K562 (cell line): ENCODE results near the gene ASIC3. TPM values are rescaled to one million over a fixed set of nuclear protein-coding genes. Genes with fewer than 3 reads are reported as not detected.

Experiments
- CC2D1A ChIP-seq: fragments of 450-650 bp; IDR thresholded peaks from 2 replicates; pipeline ENCODE4 v1.6.1; 2017; ENCODE audit warnings: mild to moderate bottlenecking
- CTBP1 ChIP-seq: fragments of 450-650 bp; IDR thresholded peaks from 2 replicates; pipeline ENCODE4 v1.6.1; 2016; ENCODE audit warnings: borderline replicate concordance
- HDAC1 ChIP-seq, 2 experiments: fragments of 450-650 bp; IDR thresholded peaks; 2 replicates each; pipeline ENCODE4 v1.6.1; 2016 to 2017; ENCODE audit warnings: inconsistent platforms in 1 of 2, mild to moderate bottlenecking in 1 of 2, moderate library complexity in 1 of 2
- MAZ ChIP-seq, 2 experiments: fragments of 450-650 bp in 1 of 2; sonication (generic) in 1 of 2; formaldehyde crosslinking; IDR thresholded peaks in 1 of 2; conservative IDR thresholded peaks in 1 of 2; 2 replicates each; pipeline versions ENCODE4 v1.4.0 to v1.5.0; 2020; ENCODE audit warnings: mild to moderate bottlenecking in 1 of 2, missing genetic modification reagents in 1 of 2
- MECOM ChIP-seq: fragments of 250-450 bp; sonication (Bioruptor Pico); IDR thresholded peaks from 2 replicates; pipeline ENCODE4 v1.8.0; 2022; ENCODE audit warnings: inconsistent platforms
- MYBL2 ChIP-seq, 2 experiments: fragments of 450-650 bp in 1 of 2; sonication (generic) in 1 of 2; formaldehyde crosslinking in 1 of 2; IDR thresholded peaks; 2 replicates each; pipeline versions ENCODE4 v1.6.1 to v1.8.1; 2017 to 2022; ENCODE audit warnings: borderline replicate concordance in 1 of 2, inconsistent platforms in 1 of 2, low read depth in 1 of 2, mild to moderate bottlenecking in 1 of 2, missing genetic modification reagents in 1 of 2, moderate library complexity in 1 of 2
- NBN ChIP-seq: fragments of 450-650 bp; IDR thresholded peaks from 2 replicates; pipeline ENCODE4 v1.6.1; 2016; ENCODE audit warnings: low read depth, mild to moderate bottlenecking
- RBM39 ChIP-seq: fragments of 200-400 bp; formaldehyde crosslinking; optimal IDR thresholded peaks from 2 replicates; pipeline ENCODE3; 2018; ENCODE audit warnings: low read depth, low read length
- TGIF2 ChIP-seq: sonication (generic); formaldehyde crosslinking; IDR thresholded peaks from 2 replicates; pipeline ENCODE4 v1.8.1; 2022; ENCODE audit warnings: mild to moderate bottlenecking, missing genetic modification reagents, moderate library complexity
- U2AF1 ChIP-seq: fragments of 200-400 bp; formaldehyde crosslinking; optimal IDR thresholded peaks from 2 replicates; pipeline ENCODE3; 2017; ENCODE audit warnings: mild to moderate bottlenecking, low read depth, low read length, moderate library complexity
- ZBED1 ChIP-seq: IDR thresholded peaks from 2 replicates; pipeline ENCODE4 v1.6.1; 2014
- ZBTB2 ChIP-seq: fragments of 450-650 bp; IDR thresholded peaks from 2 replicates; pipeline ENCODE4 v1.6.1; 2016; ENCODE audit warnings: antibody characterized with exemption
- ZNF347 ChIP-seq: fragments of 450-650 bp; formaldehyde crosslinking; IDR thresholded peaks from 2 replicates; pipeline ENCODE4 v1.4.0; 2020; ENCODE audit warnings: low read depth, mild to moderate bottlenecking, moderate library complexity
- polyA plus RNA-seq, 8 experiments: library from polyadenylated mRNA; depleted of rRNA in 4 of 8; stranded (reverse) in 5 of 8; unstranded in 3 of 8; fragments of >200 nt; fragmentation: Nextera tagmentation in 2 of 8; fragmentation: Illumina TruSeq in 1 of 8; extraction: Ambion mirVana in 2 of 8; extraction: Trizol in 1 of 8; gene quantifications; 2 replicates each; pipeline versions ENCODE4 v1.2.1 to v1.2.3, GENCODE V29; 2011 to 2014; ENCODE audit warnings: inconsistent platforms in 1 of 8, missing spikeins in 1 of 8
- total RNA-seq, 7 experiments: library from RNA; depleted of rRNA in 6 of 7; stranded (reverse); fragments of >200 nt in 6 of 7; fragmentation: Illumina TruSeq in 2 of 7; extraction: Trizol in 2 of 7; gene quantifications; 2 replicates each; pipeline versions ENCODE4 v1.2.1 to v1.2.3, GENCODE V29; 2011 to 2021; ENCODE audit warnings: low replicate concordance in 1 of 7
- TF ChIP-seq, protein P1 (sequence below): sonication (generic); formaldehyde crosslinking; IDR thresholded peaks from 2 replicates; pipeline ENCODE4 v1.8.0; 2023; ENCODE audit warnings: missing genetic modification reagents, mild to moderate bottlenecking, borderline replicate concordance
- TF ChIP-seq, protein P2 (sequence below): fragments of 250-450 bp; sonication (Bioruptor Pico); IDR thresholded peaks from 2 replicates; pipeline ENCODE4 v1.4.0; 2020; ENCODE audit warnings: borderline replicate concordance
- TF ChIP-seq, protein P3 (sequence below): sonication (generic); formaldehyde crosslinking; IDR thresholded peaks from 2 replicates; pipeline ENCODE4 v1.8.0; 2022; ENCODE audit warnings: mild to moderate bottlenecking, missing genetic modification reagents, borderline replicate concordance

Gene ASIC3
- total and polyA plus RNA-seq, 9 of the 15 experiments (the other 6 are each of a cell fraction or from before 2014, with no cell fraction given), result 0.11 to 5.0 (median 0.87) TPM

DNA sequence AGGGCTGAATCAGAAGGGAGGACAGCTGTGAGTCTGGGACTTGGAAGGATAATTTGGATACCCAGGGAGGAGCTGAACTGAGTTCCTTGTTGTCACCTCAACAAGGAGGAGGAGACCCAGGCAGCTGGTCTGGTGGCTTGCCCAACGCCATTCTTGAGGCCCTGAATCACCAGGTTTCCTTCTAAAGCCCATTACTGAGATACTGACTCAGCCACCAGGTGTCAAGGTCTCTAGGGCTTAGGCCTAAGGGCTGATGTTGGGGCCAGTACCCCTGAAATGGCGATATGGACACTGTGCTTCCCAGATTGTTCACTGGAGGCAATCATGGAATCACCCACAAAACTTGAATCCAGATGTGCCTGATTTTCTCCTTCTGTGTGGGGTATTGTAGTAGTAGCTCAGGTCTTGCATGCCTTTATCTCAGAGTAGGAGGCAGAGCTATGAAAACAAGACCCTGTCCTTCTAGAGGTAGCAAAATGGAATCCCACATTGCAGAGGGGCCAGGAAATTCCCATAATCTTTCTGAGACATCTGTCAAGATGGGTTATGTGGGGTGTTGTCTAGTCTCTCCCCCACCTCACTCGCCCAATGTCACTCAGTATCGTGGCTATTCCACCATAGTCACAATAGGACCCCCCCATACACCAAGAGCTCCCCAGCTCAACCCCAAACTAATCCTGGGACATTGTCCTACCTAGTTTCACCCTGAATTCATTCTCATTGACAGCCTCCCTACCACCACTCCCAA lies 22.2 kb upstream of the ASIC3 start (continued):
- TF ChIP-seq, protein P1, sequence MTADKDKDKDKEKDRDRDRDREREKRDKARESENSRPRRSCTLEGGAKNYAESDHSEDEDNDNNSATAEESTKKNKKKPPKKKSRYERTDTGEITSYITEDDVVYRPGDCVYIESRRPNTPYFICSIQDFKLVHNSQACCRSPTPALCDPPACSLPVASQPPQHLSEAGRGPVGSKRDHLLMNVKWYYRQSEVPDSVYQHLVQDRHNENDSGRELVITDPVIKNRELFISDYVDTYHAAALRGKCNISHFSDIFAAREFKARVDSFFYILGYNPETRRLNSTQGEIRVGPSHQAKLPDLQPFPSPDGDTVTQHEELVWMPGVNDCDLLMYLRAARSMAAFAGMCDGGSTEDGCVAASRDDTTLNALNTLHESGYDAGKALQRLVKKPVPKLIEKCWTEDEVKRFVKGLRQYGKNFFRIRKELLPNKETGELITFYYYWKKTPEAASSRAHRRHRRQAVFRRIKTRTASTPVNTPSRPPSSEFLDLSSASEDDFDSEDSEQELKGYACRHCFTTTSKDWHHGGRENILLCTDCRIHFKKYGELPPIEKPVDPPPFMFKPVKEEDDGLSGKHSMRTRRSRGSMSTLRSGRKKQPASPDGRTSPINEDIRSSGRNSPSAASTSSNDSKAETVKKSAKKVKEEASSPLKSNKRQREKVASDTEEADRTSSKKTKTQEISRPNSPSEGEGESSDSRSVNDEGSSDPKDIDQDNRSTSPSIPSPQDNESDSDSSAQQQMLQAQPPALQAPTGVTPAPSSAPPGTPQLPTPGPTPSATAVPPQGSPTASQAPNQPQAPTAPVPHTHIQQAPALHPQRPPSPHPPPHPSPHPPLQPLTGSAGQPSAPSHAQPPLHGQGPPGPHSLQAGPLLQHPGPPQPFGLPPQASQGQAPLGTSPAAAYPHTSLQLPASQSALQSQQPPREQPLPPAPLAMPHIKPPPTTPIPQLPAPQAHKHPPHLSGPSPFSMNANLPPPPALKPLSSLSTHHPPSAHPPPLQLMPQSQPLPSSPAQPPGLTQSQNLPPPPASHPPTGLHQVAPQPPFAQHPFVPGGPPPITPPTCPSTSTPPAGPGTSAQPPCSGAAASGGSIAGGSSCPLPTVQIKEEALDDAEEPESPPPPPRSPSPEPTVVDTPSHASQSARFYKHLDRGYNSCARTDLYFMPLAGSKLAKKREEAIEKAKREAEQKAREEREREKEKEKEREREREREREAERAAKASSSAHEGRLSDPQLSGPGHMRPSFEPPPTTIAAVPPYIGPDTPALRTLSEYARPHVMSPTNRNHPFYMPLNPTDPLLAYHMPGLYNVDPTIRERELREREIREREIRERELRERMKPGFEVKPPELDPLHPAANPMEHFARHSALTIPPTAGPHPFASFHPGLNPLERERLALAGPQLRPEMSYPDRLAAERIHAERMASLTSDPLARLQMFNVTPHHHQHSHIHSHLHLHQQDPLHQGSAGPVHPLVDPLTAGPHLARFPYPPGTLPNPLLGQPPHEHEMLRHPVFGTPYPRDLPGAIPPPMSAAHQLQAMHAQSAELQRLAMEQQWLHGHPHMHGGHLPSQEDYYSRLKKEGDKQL (CRISPR knock-in tag), result no peak
- TF ChIP-seq NBN, result no peak
- TF ChIP-seq RBM39, result no peak
- no peak for TF ChIP-seq TGIF2 (CRISPR knock-in tag)
- 0 out of 2 replicates have a peak, but pooled peaks have one; percentile 59 for TF ChIP-seq MECOM
- no peak for TF ChIP-seq MYBL2 (IDR thresholded peaks at IDR 0.05; ENCODE audit: low read depth)
- TF ChIP-seq MYBL2 (CRISPR knock-in tag; IDR thresholded peaks at IDR 0.05; ENCODE audit: borderline replicate concordance), result no peak
- TF ChIP-seq, protein P2, sequence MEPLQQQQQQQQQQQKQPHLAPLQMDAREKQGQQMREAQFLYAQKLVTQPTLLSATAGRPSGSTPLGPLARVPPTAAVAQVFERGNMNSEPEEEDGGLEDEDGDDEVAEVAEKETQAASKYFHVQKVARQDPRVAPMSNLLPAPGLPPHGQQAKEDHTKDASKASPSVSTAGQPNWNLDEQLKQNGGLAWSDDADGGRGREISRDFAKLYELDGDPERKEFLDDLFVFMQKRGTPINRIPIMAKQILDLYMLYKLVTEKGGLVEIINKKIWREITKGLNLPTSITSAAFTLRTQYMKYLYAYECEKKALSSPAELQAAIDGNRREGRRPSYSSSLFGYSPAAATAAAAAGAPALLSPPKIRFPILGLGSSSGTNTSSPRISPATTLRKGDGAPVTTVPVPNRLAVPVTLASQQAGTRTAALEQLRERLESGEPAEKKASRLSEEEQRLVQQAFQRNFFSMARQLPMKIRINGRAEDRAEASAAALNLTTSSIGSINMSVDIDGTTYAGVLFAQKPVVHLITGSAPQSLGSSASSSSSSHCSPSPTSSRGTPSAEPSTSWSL (CRISPR knock-in tag), result no peak
- no peak for TF ChIP-seq U2AF1
- TF ChIP-seq ZBED1, result 0 out of 2 replicates have a peak, but pooled peaks have one; percentile 68
- no peak for TF ChIP-seq CC2D1A
- TF ChIP-seq, protein P3, sequence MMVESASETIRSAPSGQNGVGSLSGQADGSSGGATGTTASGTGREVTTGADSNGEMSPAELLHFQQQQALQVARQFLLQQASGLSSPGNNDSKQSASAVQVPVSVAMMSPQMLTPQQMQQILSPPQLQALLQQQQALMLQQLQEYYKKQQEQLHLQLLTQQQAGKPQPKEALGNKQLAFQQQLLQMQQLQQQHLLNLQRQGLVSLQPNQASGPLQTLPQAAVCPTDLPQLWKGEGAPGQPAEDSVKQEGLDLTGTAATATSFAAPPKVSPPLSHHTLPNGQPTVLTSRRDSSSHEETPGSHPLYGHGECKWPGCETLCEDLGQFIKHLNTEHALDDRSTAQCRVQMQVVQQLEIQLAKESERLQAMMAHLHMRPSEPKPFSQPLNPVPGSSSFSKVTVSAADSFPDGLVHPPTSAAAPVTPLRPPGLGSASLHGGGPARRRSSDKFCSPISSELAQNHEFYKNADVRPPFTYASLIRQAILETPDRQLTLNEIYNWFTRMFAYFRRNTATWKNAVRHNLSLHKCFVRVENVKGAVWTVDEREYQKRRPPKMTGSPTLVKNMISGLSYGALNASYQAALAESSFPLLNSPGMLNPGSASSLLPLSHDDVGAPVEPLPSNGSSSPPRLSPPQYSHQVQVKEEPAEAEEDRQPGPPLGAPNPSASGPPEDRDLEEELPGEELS (CRISPR knock-in tag), result no peak
- peak in 1 of 2 experiments; percentile 9; a peak in 1 of 4 replicates for TF ChIP-seq MAZ (CRISPR knock-in tag; conservative IDR thresholded peaks at IDR 0.05 in 1 of 2, IDR thresholded peaks at IDR 0.05 in 1 of 2)
- no peak for TF ChIP-seq ZBTB2
- 0 out of 4 replicates have a peak, but pooled peaks of 1 of the 2 experiments have one; percentile 13 for TF ChIP-seq HDAC1 (IDR thresholded peaks at IDR 0.05)
- TF ChIP-seq CTBP1, result no peak
- TF ChIP-seq ZNF347 (CRISPR knock-in tag), result no peak
